OCI-LY1 (cell line): ENCODE data around the gene TMEM132C.

Source experiments
- H2AFZ ChIP-seq: fragments of 200-600 bp; sonication (generic), shearing (Covaris generic); 2 replicates; pipeline ENCODE4 v1.6.0; 2014; ENCODE audit warnings: antibody characterized with exemption, mild to moderate bottlenecking, low read length
- H3F3A ChIP-seq: fragments of 200-600 bp; sonication (generic), shearing (Covaris generic); 2 replicates; pipeline ENCODE4 v1.6.0; 2014; ENCODE audit warnings: mild to moderate bottlenecking, antibody characterized with exemption, low read length, moderate library complexity; ENCODE audit not compliant: insufficient read depth
- H3K27ac ChIP-seq: fragments of 200-600 bp; sonication (generic); 2 replicates; pipeline ENCODE4 v1.5.1; 2014; ENCODE audit warnings: low read length, mixed run types, mild to moderate bottlenecking, low read depth; ENCODE audit not compliant: poor library complexity, severe bottlenecking
- H3K27me3 ChIP-seq: fragments of 200-600 bp; sonication (generic); 2 replicates; pipeline ENCODE4 v1.6.0; 2014; ENCODE audit warnings: antibody characterized with exemption, mild to moderate bottlenecking, low read length, moderate library complexity; ENCODE audit not compliant: insufficient read depth
- H3K36me3 ChIP-seq: fragments of 200-600 bp; sonication (generic); 2 replicates; pipeline ENCODE4 v1.6.1; 2014; ENCODE audit warnings: mild to moderate bottlenecking, antibody characterized with exemption, low read length, moderate library complexity, mixed read lengths; ENCODE audit not compliant: insufficient read depth
- H3K4me1 ChIP-seq: fragments of 200-600 bp; sonication (generic); 2 replicates; pipeline ENCODE4 v1.5.1; 2014; ENCODE audit warnings: mild to moderate bottlenecking, low read length, moderate library complexity; ENCODE audit not compliant: insufficient read depth, severe bottlenecking
- H3K4me2 ChIP-seq: fragments of 200-600 bp; sonication (generic), shearing (Covaris generic); 2 replicates; pipeline ENCODE4 v1.6.1; 2014; ENCODE audit warnings: low read length
- H3K4me3 ChIP-seq: fragments of 200-600 bp; sonication (generic); 2 replicates; pipeline ENCODE4 v1.5.1; 2014; ENCODE audit warnings: low read length, low read depth, mild to moderate bottlenecking, mixed read lengths; ENCODE audit not compliant: poor library complexity, severe bottlenecking
- H3K79me2 ChIP-seq: fragments of 200-600 bp; shearing (Covaris generic); 2 replicates; pipeline ENCODE4 v1.6.1; 2016; ENCODE audit warnings: mixed run types, low read length, mixed read lengths; ENCODE audit not compliant: insufficient read depth
- H3K9ac ChIP-seq: fragments of 200-600 bp; sonication (generic), shearing (Covaris generic); 2 replicates; pipeline ENCODE4 v1.6.1; 2014; ENCODE audit warnings: mild to moderate bottlenecking, low read length, mixed read lengths
- H3K9me2 ChIP-seq: fragments of 200-600 bp; sonication (generic), shearing (Covaris generic); 2 replicates; pipeline ENCODE4 v1.6.1; 2014; ENCODE audit warnings: low read depth, mild to moderate bottlenecking, low read length, mixed read lengths
- H3K9me3 ChIP-seq: fragments of 200-600 bp; shearing (Covaris generic); 2 replicates; pipeline ENCODE4 v1.6.1; 2014; ENCODE audit warnings: low read length, mixed read lengths
- H4K20me1 ChIP-seq: fragments of 200-600 bp; sonication (generic), shearing (Covaris generic); 2 replicates; pipeline ENCODE4 v1.6.0; 2016; ENCODE audit warnings: mild to moderate bottlenecking, low read length; ENCODE audit not compliant: insufficient read depth
- CTCF ChIP-seq: fragments of 200-600 bp; sonication (generic), shearing (Covaris generic); IDR thresholded peaks from 2 replicates; pipeline ENCODE4 v1.5.1; 2017; ENCODE audit warnings: mild to moderate bottlenecking, antibody characterized with exemption, low read length, moderate library complexity, mixed read lengths
- EZH2 ChIP-seq: fragments of 200-600 bp; sonication (generic), shearing (Covaris generic); IDR thresholded peaks from 2 replicates; pipeline ENCODE4 v1.8.0; 2017; ENCODE audit warnings: borderline replicate concordance, mixed run types, mild to moderate bottlenecking, antibody characterized with exemption, low read length, moderate library complexity, mixed read lengths

TMEM132C gene

GRCh38 chr12:128743916-128744315 lies 476.9 kb downstream of the TMEM132C start:
- Histone ChIP-seq H3K4me1 (no peaks in the 10 kb centered on the region), H3K36me3 (no peaks in the 10 kb centered on the region), H2AFZ (no peak overlapping the region), H3K4me2 (no peak overlapping the region), H4K20me1 (no peaks in the 10 kb centered on the region), H3F3A (no peaks in the 10 kb centered on the region), H3K79me2 (no peaks in the 10 kb centered on the region), H3K9me3 (no peaks in the 10 kb centered on the region), H3K4me3 (no peak overlapping the region), H3K27ac (no peak overlapping the region), H3K9ac (no peak overlapping the region), H3K27me3 (peaks cover 3% of the 10 kb centered on the region; the same call in 1 of the 2 replicates), H3K9me2 (no peaks in the 10 kb centered on the region)
- TF ChIP-seq EZH2 (no peak), CTCF (no peak)

DNA sequence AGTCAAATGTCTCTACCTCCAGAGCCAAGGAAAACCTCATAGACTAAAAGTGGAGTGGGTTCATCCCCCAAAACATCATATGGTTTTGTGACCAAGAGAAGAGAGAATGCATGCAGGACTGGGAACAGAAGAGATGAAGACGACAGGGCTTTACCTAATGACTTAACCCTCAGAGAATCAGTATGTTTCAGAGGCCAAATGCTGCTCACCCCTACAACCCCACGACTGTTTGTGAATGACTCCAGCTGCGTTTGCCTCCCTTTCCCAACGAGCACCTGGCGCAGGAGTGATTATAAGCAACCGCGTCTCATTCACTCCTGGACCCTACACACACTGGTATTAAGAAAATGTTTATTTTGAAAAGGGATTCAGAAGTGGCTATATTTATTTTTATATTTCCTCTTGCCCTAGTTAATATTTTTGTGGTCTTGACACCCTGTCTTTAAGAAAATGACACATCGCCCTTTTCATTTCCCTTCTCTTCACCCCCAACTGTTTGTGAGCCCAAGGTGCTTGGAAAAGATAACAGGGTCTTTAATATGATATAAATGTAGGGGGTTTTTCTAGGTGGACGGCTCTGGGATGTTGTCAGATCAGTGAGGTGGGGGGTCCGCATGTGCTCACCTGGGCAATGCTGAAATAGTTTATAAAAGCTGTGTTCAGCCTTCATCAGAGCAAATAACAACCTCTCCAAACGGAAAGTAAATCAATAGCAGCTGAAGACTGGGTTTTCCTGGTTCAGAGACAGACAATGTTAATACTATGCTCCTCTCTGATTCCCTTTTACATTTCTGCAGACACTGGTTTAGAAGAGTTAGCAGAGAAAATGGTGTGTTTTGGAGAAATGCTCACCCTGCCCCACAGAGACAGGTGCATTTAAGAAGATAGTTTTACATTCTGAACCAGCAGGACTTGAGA lies 479.1 kb downstream of the TMEM132C start:
- H4K20me1 ChIP-seq = no peaks in the 10 kb centered on the region
- no peaks in the 10 kb centered on the region for H3K79me2 ChIP-seq
- H3F3A ChIP-seq = no peaks in the 10 kb centered on the region
- no peaks in the 10 kb centered on the region for H3K9me3 ChIP-seq
- no peak overlapping the region for H3K27ac ChIP-seq
- H3K9me2 ChIP-seq = no peaks in the 10 kb centered on the region
- H3K4me3 ChIP-seq = no peak overlapping the region
- no peak overlapping the region for H3K4me2 ChIP-seq
- H3K27me3 ChIP-seq = peaks cover 5% of the 10 kb centered on the region; the same call in 1 of the 2 replicates
- TF ChIP-seq EZH2 = no peak
- TF ChIP-seq CTCF = no peak
- no peak overlapping the region for H2AFZ ChIP-seq
- no peak overlapping the region for H3K9ac ChIP-seq
- no peaks in the 10 kb centered on the region for H3K4me1 ChIP-seq
- no peaks in the 10 kb centered on the region for H3K36me3 ChIP-seq

DNA sequence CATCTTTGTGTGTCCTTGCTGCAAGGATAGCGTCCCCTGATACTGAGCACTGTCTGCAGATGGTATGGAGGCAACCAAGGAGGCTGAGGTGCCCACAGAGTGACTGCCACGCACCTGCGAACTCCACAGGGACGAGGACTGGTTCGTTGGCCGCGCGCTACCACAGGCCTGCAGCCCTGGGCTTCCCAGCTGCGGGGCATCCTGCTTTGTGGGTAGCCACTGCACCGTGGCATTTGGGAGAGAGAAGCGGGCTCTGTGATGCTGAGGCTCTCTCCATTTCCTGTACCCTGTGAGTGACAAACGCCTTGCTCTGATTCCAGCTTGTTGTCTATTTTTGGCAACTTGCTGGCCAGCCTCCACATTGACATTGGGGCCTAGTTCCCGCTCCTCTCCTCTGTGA lies 480.5 kb downstream of the TMEM132C start:
- Histone ChIP-seq H3K36me3 (no peaks in the 10 kb centered on the region), H2AFZ (no peak overlapping the region), H3F3A (no peaks in the 10 kb centered on the region), H4K20me1 (no peaks in the 10 kb centered on the region), H3K4me2 (no peak overlapping the region), H3K9ac (no peak overlapping the region), H3K9me3 (no peaks in the 10 kb centered on the region), H3K79me2 (no peaks in the 10 kb centered on the region), H3K27ac (no peak overlapping the region), H3K4me3 (no peak overlapping the region), H3K4me1 (no peaks in the 10 kb centered on the region), H3K27me3 (peaks cover 5% of the 10 kb centered on the region; the same call in 1 of the 2 replicates), H3K9me2 (no peaks in the 10 kb centered on the region)
- TF ChIP-seq CTCF (no peak), EZH2 (no peak)
